Liver (tissue), 9 donors: ENCODE data around the gene BGN. TPM values are rescaled to one million over a fixed set of nuclear protein-coding genes. Genes with fewer than 3 reads are reported as not detected.

Experiments used
- DNase-seq: peaks from one replicate; pipeline ENCODE4 v3.0.0-alpha.2; 2017; ENCODE audit warnings: low spot score
- H3K27ac ChIP-seq, 2 donors: one replicate each; pipeline ENCODE4 v1.7.0; 2013; ENCODE audit warnings: inconsistent platforms in 2 of 2, low read length in 2 of 2, control low read depth in 1 of 2, low read depth in 1 of 2, mild to moderate bottlenecking in 1 of 2
- H3K27me3 ChIP-seq, 4 donors: one replicate each; pipeline versions ENCODE4 v1.6.1 to v1.7.0; 2013; ENCODE audit warnings: low read length in 3 of 4, inconsistent platforms in 1 of 4, mild to moderate bottlenecking in 1 of 4, moderate library complexity in 1 of 4; ENCODE audit not compliant: control insufficient read depth in 4 of 4, insufficient read depth in 4 of 4
- H3K36me3 ChIP-seq, 4 donors: one replicate each; pipeline versions ENCODE4 v1.6.1 to v1.7.0; 2013; ENCODE audit warnings: low read length in 3 of 4, mild to moderate bottlenecking in 3 of 4, low read depth in 1 of 4, moderate library complexity in 1 of 4; ENCODE audit not compliant: control insufficient read depth in 4 of 4, insufficient read depth in 3 of 4
- H3K4me1 ChIP-seq, 4 donors: one replicate each; pipeline versions ENCODE4 v1.6.1 to v1.7.0; 2013; ENCODE audit warnings: low read length in 3 of 4, mild to moderate bottlenecking in 3 of 4, moderate library complexity in 1 of 4; ENCODE audit not compliant: control insufficient read depth in 4 of 4, insufficient read depth in 4 of 4
- H3K4me3 ChIP-seq, 3 donors: one replicate each; pipeline versions ENCODE4 v1.6.1 to v1.7.0; 2013; ENCODE audit warnings: low read length in 3 of 3, control low read depth in 1 of 3, low read depth in 1 of 3, mild to moderate bottlenecking in 1 of 3
- H3K9ac ChIP-seq, 2 donors: one replicate each; pipeline ENCODE4 v1.7.0; 2013; ENCODE audit warnings: low read length in 2 of 2, mild to moderate bottlenecking in 2 of 2, moderate library complexity in 2 of 2, control low read depth in 1 of 2, low read depth in 1 of 2
- H3K9me3 ChIP-seq, 4 donors: one replicate each; pipeline versions ENCODE4 v1.6.1 to v1.7.0; 2013; ENCODE audit warnings: low read length in 3 of 4; ENCODE audit not compliant: control insufficient read depth in 4 of 4
- ATF3 ChIP-seq: IDR thresholded peaks from 2 replicates; pipeline ENCODE4 v1.6.1; 2016; ENCODE audit warnings: antibody characterized with exemption
- FOXA1 ChIP-seq: IDR thresholded peaks from 2 replicates; pipeline ENCODE4 v1.6.1; 2016; ENCODE audit warnings: antibody characterized with exemption
- FOXA2 ChIP-seq: IDR thresholded peaks from 2 replicates; pipeline ENCODE4 v1.6.1; 2016; ENCODE audit warnings: antibody characterized with exemption
- GABPA ChIP-seq, 2 donors: IDR thresholded peaks in 1 of 2; conservative IDR thresholded peaks in 1 of 2; 2 replicates each; pipeline ENCODE4 v1.6.1; 2016; ENCODE audit warnings: antibody characterized with exemption in 2 of 2, mild to moderate bottlenecking in 1 of 2, moderate library complexity in 1 of 2
- HNF4A ChIP-seq, 2 donors: conservative IDR thresholded peaks; 2 replicates each; pipeline ENCODE4 v1.6.1; 2016; ENCODE audit warnings: antibody characterized with exemption in 2 of 2, mild to moderate bottlenecking in 2 of 2
- HNF4G ChIP-seq: IDR thresholded peaks from 2 replicates; pipeline ENCODE4 v1.6.1; 2016; ENCODE audit warnings: antibody characterized with exemption
- MAX ChIP-seq: IDR thresholded peaks from 2 replicates; pipeline ENCODE4 v1.6.1; 2016; ENCODE audit warnings: antibody characterized with exemption
- NR2F2 ChIP-seq: IDR thresholded peaks from 2 replicates; pipeline ENCODE4 v1.6.1; 2016; ENCODE audit warnings: antibody characterized with exemption
- RAD21 ChIP-seq, 2 donors: IDR thresholded peaks; 2 replicates each; pipeline ENCODE4 v1.6.1; 2016; ENCODE audit warnings: antibody characterized with exemption in 2 of 2, mild to moderate bottlenecking in 2 of 2
- REST ChIP-seq: IDR thresholded peaks from 2 replicates; pipeline ENCODE4 v1.6.1; 2016; ENCODE audit warnings: antibody characterized with exemption, mild to moderate bottlenecking
- RXRA ChIP-seq, 2 donors: IDR thresholded peaks; 2 replicates each; pipeline ENCODE4 v1.6.1; 2017 to 2018; ENCODE audit warnings: antibody characterized with exemption in 2 of 2, mild to moderate bottlenecking in 1 of 2
- SP1 ChIP-seq: IDR thresholded peaks from 2 replicates; pipeline ENCODE4 v1.6.1; 2018; ENCODE audit warnings: antibody characterized with exemption, mild to moderate bottlenecking
- TAF1 ChIP-seq: conservative IDR thresholded peaks from 2 replicates; pipeline ENCODE4 v1.6.1; 2016; ENCODE audit warnings: antibody characterized with exemption, mild to moderate bottlenecking
- YY1 ChIP-seq: IDR thresholded peaks from 2 replicates; pipeline ENCODE4 v1.6.1; 2016; ENCODE audit warnings: antibody characterized with exemption, mild to moderate bottlenecking
- ZBTB33 ChIP-seq: IDR thresholded peaks from 2 replicates; pipeline ENCODE4 v1.6.1; 2016; ENCODE audit warnings: antibody characterized with exemption
- WGBS: extraction: QIAGEN DNeasy Blood & Tissue Kit; methylation state at CpG from one replicate; pipeline ENCODE4 v1.1.7; 2013; 5-methylcytosine and 5-hydroxymethylcytosine counted together
- polyA plus RNA-seq, 2 donors: library from polyadenylated mRNA; stranded (reverse) in 1 of 2; unstranded in 1 of 2; fragments of 200-250 nt in 1 of 2; fragments of >200 nt in 1 of 2; fragmentation: Nextera tagmentation in 1 of 2; extraction: Ambion mirVana in 1 of 2; gene quantifications; one replicate each; pipeline versions ENCODE4 v1.2.1 to v1.2.3, GENCODE V29; 2013 to 2015
- total RNA-seq, 2 donors: library from RNA; depleted of rRNA; stranded (reverse); fragments of >200 nt; gene quantifications; one replicate each; pipeline ENCODE4 v1.2.3, GENCODE V29; 2014
- donor health status: healthy.
- donor health status: healthy.
- donor health status: healthy.
- donor health status: healthy.
- donor health status: healthy.

BGN gene
- total and polyA plus RNA-seq, 4 donors, result 11.7 to 131 (median 44.8) TPM

- Histone ChIP-seq H3K9me3 (no peaks in the 10 kb centered on the region), H3K4me1 (peaks cover 0 to 2% (median 0%) of the 10 kb centered on the region in 4 donors), H3K9ac (no peak overlapping the region), H3K27me3 (no peaks in the 10 kb centered on the region), H3K4me3 (no peak overlapping the region), H3K36me3 (no peaks in the 10 kb centered on the region), H3K27ac (no peak overlapping the region)
- WGBS, result 82% methylated on average over 15 of the region's 15 CpGs
- DNase-seq, result no peak
- TF ChIP-seq TAF1, result no peak
- TF ChIP-seq ATF3, result no peak
- TF ChIP-seq MAX, result no peak
- no peak for TF ChIP-seq YY1
- no peak for TF ChIP-seq SP1
- no peak for TF ChIP-seq FOXA2
- TF ChIP-seq GABPA (IDR thresholded peaks at IDR 0.05 in 1 of 2, conservative IDR thresholded peaks at IDR 0.05 in 1 of 2), result no peak
- no peak for TF ChIP-seq ZBTB33
- no peak for TF ChIP-seq REST
- TF ChIP-seq HNF4G, result no peak
- no peak for TF ChIP-seq HNF4A (conservative IDR thresholded peaks at IDR 0.05)
- no peak for TF ChIP-seq FOXA1
- TF ChIP-seq NR2F2, result no peak
- no peak for TF ChIP-seq RAD21 (IDR thresholded peaks at IDR 0.05)
- no peak for TF ChIP-seq RXRA (IDR thresholded peaks at IDR 0.05)
Measured at GRCh38 chrX:153533091-153533490, 38.3 kb downstream of the BGN start.

GRCh38 chrX:153537080-153537479 lies 42.3 kb downstream of the BGN start:
- peaks cover 0 to 9% (median 4%) of the 10 kb centered on the region in 4 donors for H3K4me1 ChIP-seq
- no peak for DNase-seq
- H3K4me3 ChIP-seq, result no peak overlapping the region
- TF ChIP-seq GABPA (IDR thresholded peaks at IDR 0.05 in 1 of 2, conservative IDR thresholded peaks at IDR 0.05 in 1 of 2), result no peak
- TF ChIP-seq REST, result no peak
- no peak for TF ChIP-seq YY1
- TF ChIP-seq FOXA2, result no peak
- TF ChIP-seq HNF4G, result no peak
- TF ChIP-seq ATF3, result no peak
- TF ChIP-seq RXRA (IDR thresholded peaks at IDR 0.05), result no peak
- no peak for TF ChIP-seq ZBTB33
- no peak for TF ChIP-seq MAX
- TF ChIP-seq NR2F2, result no peak
- TF ChIP-seq RAD21 (IDR thresholded peaks at IDR 0.05), result no peak
- TF ChIP-seq HNF4A (conservative IDR thresholded peaks at IDR 0.05), result no peak
- TF ChIP-seq SP1, result no peak
- no peaks in the 10 kb centered on the region for H3K9me3 ChIP-seq
- no peak overlapping the region for H3K9ac ChIP-seq
- no peaks in the 10 kb centered on the region for H3K36me3 ChIP-seq
- WGBS, result 92% methylated on average over 11 of the region's 11 CpGs
- no peak overlapping the region for H3K27ac ChIP-seq
- H3K27me3 ChIP-seq, result no peaks in the 10 kb centered on the region
